PC-9 (cell line): ENCODE data around the gene SPSB2.

Experiments
- CTCF ChIP-seq: fragments of 200-600 bp; sonication (generic); conservative IDR thresholded peaks from 2 replicates; pipeline ENCODE4 v1.6.1; 2017; ENCODE audit warnings: mixed run types, antibody characterized with exemption, mild to moderate bottlenecking, moderate library complexity
- EZH2 ChIP-seq: fragments of 200-600 bp; sonication (generic); IDR thresholded peaks from 2 replicates; pipeline ENCODE4 v1.8.0; 2017; ENCODE audit warnings: antibody characterized with exemption, low read depth

- TF ChIP-seq CTCF (no peak), EZH2 (no peak)
Observed at GRCh38 chr12:6919588-6919987, 46.5 kb upstream of the SPSB2 start.
